GM12873 (cell line): Measurements from ENCODE around the gene LIN52.

Source experiments
- CTCF ChIP-seq: IDR thresholded peaks from 2 replicates; pipeline ENCODE4 v1.5.1; 2012; ENCODE audit warnings: low read depth, mild to moderate bottlenecking, moderate library complexity, low read length, control low read depth; ENCODE audit not compliant: insufficient read depth; ENCODE audit errors: missing control alignments

LIN52 gene

GRCh38 chr14:74239848-74240793 lies 155.4 kb downstream of the LIN52 start:
- TF ChIP-seq CTCF = no peak

- TF ChIP-seq CTCF = no peak
Measured at GRCh38 chr14:74240794-74241651, 156.3 kb downstream of the LIN52 start.

- no peak for TF ChIP-seq CTCF
Measured at GRCh38 chr14:74241652-74242017, 156.9 kb downstream of the LIN52 start.

GRCh38 chr14:74242021-74242779 lies 157.4 kb downstream of the LIN52 start:
- TF ChIP-seq CTCF = no peak

GRCh38 chr14:74242780-74243042 lies 158.0 kb downstream of the LIN52 start:
- no peak for TF ChIP-seq CTCF

GRCh38 chr14:74243051-74243450 lies 158.3 kb downstream of the LIN52 start:
- TF ChIP-seq CTCF = no peak

GRCh38 chr14:74244115-74244514 lies 159.4 kb downstream of the LIN52 start:
- peak; percentile 33 for TF ChIP-seq CTCF
